ENCODE data around the gene FOCAD. TPM values are rescaled to one million over a fixed set of nuclear protein-coding genes. Genes with fewer than 3 reads are reported as not detected.

The FOCAD gene
- total and polyA plus RNA-seq, 2 of the 8 experiments (the other 6 are each of a cell fraction or from before 2014, with no cell fraction given) = 22.0 to 38.4 TPM

DNA sequence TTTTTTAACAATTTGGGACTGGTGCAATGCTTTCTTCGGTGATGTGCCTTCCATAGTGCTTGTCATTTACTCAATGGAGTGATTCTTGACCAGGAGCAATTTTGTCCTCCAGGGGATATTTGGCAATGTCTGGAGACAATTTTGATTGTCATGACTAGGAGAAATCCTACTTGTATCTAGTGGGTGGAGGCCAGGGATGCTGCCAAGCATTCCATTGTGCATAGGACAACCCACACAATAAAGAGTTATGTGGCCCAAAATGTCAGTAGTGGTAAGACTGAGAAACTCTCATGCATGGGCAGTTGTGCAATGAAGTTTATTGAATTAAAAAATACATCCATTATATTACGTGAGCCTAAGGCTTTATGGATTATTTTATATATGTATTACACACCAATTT, 70.5 kb downstream of the FOCAD start:
- no peak overlapping the region for H2BK120ac ChIP-seq (replicated peaks; ENCODE audit: low read depth, low read length)
- no peaks in the 10 kb centered on the region for H3K9me3 ChIP-seq (ENCODE audit: insufficient read depth in 2 of 2, low read depth in 1 of 2, low read length in 1 of 2)
- H2BK12ac ChIP-seq (ENCODE audit: low read depth, low read length) = no peak overlapping the region
- no peaks in the 10 kb centered on the region for H3K23me2 ChIP-seq (ENCODE audit: low read depth, low read length)
- no peak overlapping the region for H3K14ac ChIP-seq (ENCODE audit: insufficient read length)
- H2BK20ac ChIP-seq (ENCODE audit: low read length) = no peak overlapping the region
- H3K79me2 ChIP-seq (ENCODE audit: control insufficient read depth in 1 of 2, insufficient read depth in 2 of 2, low read length in 2 of 2) = 0 out of 4 replicates have a peak, but pooled peaks cover 0 to 2% of the 10 kb centered on the region in 2 experiments
- CTCF ChIA-PET (ENCODE audit: partially characterized antibody) = interaction anchor here (0.7 to 0.8 kb wide), 2 partner anchors 9 to 94 kb away, joined by 3 read pairs; no protein-coding TSS in a partner anchor
- H3K56ac ChIP-seq (replicated peaks; ENCODE audit: insufficient read length, low read depth, low read length) = no peak overlapping the region
- no peak overlapping the region for H2AK5ac ChIP-seq (ENCODE audit: low read depth, low read length)
- H3K18ac ChIP-seq (ENCODE audit: extremely low read depth, low read length) = no peak overlapping the region
- no peak overlapping the region for H2AFZ ChIP-seq (ENCODE audit: low read length)
- no peak overlapping the region for H3K9ac ChIP-seq (replicated peaks in 1 of 4; ENCODE audit: extremely low read depth in 1 of 4, low read depth in 3 of 4, low read length in 3 of 4)
- no peak overlapping the region for H3K27ac ChIP-seq (ENCODE audit: low read depth, low read length)
- no peaks in the 10 kb centered on the region for H3K4me1 ChIP-seq (replicated peaks in 1 of 4; ENCODE audit: control insufficient read depth in 3 of 4, insufficient read depth in 4 of 4, low read length in 3 of 4)
- H3K79me1 ChIP-seq (ENCODE audit: low read depth, low read length) = no peaks in the 10 kb centered on the region
- no peak overlapping the region for H2BK15ac ChIP-seq (ENCODE audit: low read length)
- POLR2A ChIA-PET (ENCODE audit: partially characterized antibody) = no interaction called here
- peaks cover 0 to 5% (median 0%) of the 10 kb centered on the region in 4 experiments; a peak in 1 of 8 replicates for H3K36me3 ChIP-seq (ENCODE audit: control insufficient read depth in 2 of 4, insufficient read depth in 4 of 4, low read length in 3 of 4)
- no peak overlapping the region for H2BK5ac ChIP-seq (ENCODE audit: low read depth, low read length)
- 91% methylated on average over 2 of the region's 2 CpGs; no CpG with 5 or more reads in 1 of the 2 experiments for WGBS, 2 experiments (ENCODE audit: extremely low coverage in 1 of 2, insufficient coverage in 1 of 2, insufficient read length in 1 of 2, insufficient replicate concordance in 2 of 2, low coverage in 1 of 2, low lambda C conversion rate in 2 of 2, missing lambda C conversion rate in 1 of 2)
- no peak overlapping the region for H4K8ac ChIP-seq (ENCODE audit: extremely low read depth, insufficient read depth, low read length)
- no peak for DNase-seq (ENCODE audit: low read depth in 1 of 2, low spot score in 2 of 2)
- H3K27me3 ChIP-seq (replicated peaks in 1 of 4; ENCODE audit: control insufficient read depth in 3 of 4, extremely low read depth in 1 of 4, insufficient read depth in 3 of 4, low read length in 3 of 4) = no peaks in the 10 kb centered on the region
- H3K4ac ChIP-seq (replicated peaks; ENCODE audit: insufficient read length, low read depth, low read length) = no peak overlapping the region
- H3K23ac ChIP-seq (ENCODE audit: insufficient read length) = no peak overlapping the region
- no peak overlapping the region for H3K4me2 ChIP-seq (ENCODE audit: insufficient read depth in 1 of 2, low read depth in 2 of 2, low read length in 2 of 2)
- peaks cover 0 to 2% of the 10 kb centered on the region in 2 experiments for H4K20me1 ChIP-seq (replicated peaks in 1 of 2; ENCODE audit: control insufficient read depth in 1 of 2, insufficient read depth in 2 of 2, low read length in 2 of 2)
- FAIRE-seq = no peak
- no peak overlapping the region for H3K4me3 ChIP-seq (ENCODE audit: extremely low read depth in 1 of 4, insufficient read depth in 2 of 4, low read depth in 3 of 4, low read length in 4 of 4)
- H4K91ac ChIP-seq (replicated peaks; ENCODE audit: insufficient read length, low read length) = no peak overlapping the region
- no peak overlapping the region for H4K5ac ChIP-seq (ENCODE audit: insufficient read length, low read depth, low read length)
- TF ChIP-seq BRCA1 (IDR thresholded peaks at IDR 0.05; ENCODE audit: low read depth, low read length) (no peak), SP2 (IDR thresholded peaks at IDR 0.05; ENCODE audit: low read length) (no peak), CEBPB (IDR thresholded peaks at IDR 0.05; ENCODE audit: low read depth, low read length) (no peak), TAF1 (IDR thresholded peaks at IDR 0.05; ENCODE audit: low read depth, low read length) (no peak), TCF12 (IDR thresholded peaks at IDR 0.05; ENCODE audit: low read depth, low read length) (no peak), TAF7 (optimal IDR thresholded peaks at IDR 0.05; ENCODE audit: borderline replicate concordance, low read depth, low read length) (no peak), RAD21 (IDR thresholded peaks at IDR 0.05 in 1 of 2, conservative IDR thresholded peaks at IDR 0.05 in 1 of 2; ENCODE audit: low read depth in 2 of 2, low read length in 2 of 2) (no peak), CBX8 (IDR thresholded peaks at IDR 0.05; ENCODE audit: borderline replicate concordance, low read depth, low read length) (no peak), SP4 (IDR thresholded peaks at IDR 0.05; ENCODE audit: low read length) (no peak), TBP (IDR thresholded peaks at IDR 0.05; ENCODE audit: low read depth, low read length) (no peak), HDAC2 (IDR thresholded peaks at IDR 0.05; ENCODE audit: borderline replicate concordance in 1 of 2, low read depth in 2 of 2, low read length in 2 of 2) (no peak), RFX5 (IDR thresholded peaks at IDR 0.05; ENCODE audit: borderline replicate concordance, low read depth, low read length) (no peak), CHD1 (IDR thresholded peaks at IDR 0.05; ENCODE audit: low read depth, low read length) (no peak), SRF (IDR thresholded peaks at IDR 0.05; ENCODE audit: low read depth, low read length) (no peak)
- TF ChIP-seq, protein P1, sequence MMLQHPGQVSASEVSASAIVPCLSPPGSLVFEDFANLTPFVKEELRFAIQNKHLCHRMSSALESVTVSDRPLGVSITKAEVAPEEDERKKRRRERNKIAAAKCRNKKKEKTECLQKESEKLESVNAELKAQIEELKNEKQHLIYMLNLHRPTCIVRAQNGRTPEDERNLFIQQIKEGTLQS (IDR thresholded peaks at IDR 0.05; ENCODE audit: insufficient read depth, low read depth, low read length) = no peak

All from H1 (cell line).